Caco-2 (cell line): ENCODE data around the gene MYO7A. TPM values are rescaled to one million over a fixed set of nuclear protein-coding genes. Genes with fewer than 3 reads are reported as not detected.

Source experiments
- BruUV-seq: library from RNA; stranded (reverse); fragments of 400-500 nt; replicated peaks from 2 replicates; lab custom pipeline; 2021; lab: Mats Ljungman, UMichigan
- CTCF ChIA-PET: fragments of 300-600 bp; sonication (Branson Sonifier 250); formaldehyde crosslinking; loops from one replicate; lab custom pipeline; 2022; ENCODE audit warnings: antibody characterized with exemption; lab: Charles Lee
- POLR2A ChIA-PET: fragments of 300-600 bp; sonication (Branson Sonifier 250); formaldehyde crosslinking; loops from one replicate; lab custom pipeline; 2022; ENCODE audit warnings: antibody characterized with exemption; lab: Charles Lee
- DNase-seq, 2 experiments: peaks; one replicate each; pipeline versions ENCODE4 v3.0.0 to v3.0.0-alpha.2; 2020 to 2022
- H3K27me3 ChIP-seq: replicated peaks from 2 replicates; pipeline ENCODE4 v1.6.0; 2011; ENCODE audit warnings: low read length; ENCODE audit not compliant: control insufficient read depth, insufficient read depth
- H3K36me3 ChIP-seq: 2 replicates; pipeline ENCODE4 v1.5.1; 2011; ENCODE audit warnings: low read length; ENCODE audit not compliant: control insufficient read depth, insufficient read depth
- H3K4me1 ChIP-seq: fragments of 250-450 bp; sonication (Bioruptor Pico); 2 replicates; pipeline ENCODE4 v1.5.1; 2020; ENCODE audit warnings: mild to moderate bottlenecking
- H3K4me3 ChIP-seq: 2 replicates; pipeline ENCODE4 v1.5.1; 2011; ENCODE audit warnings: low read depth, mild to moderate bottlenecking, control low read depth, low read length
- H3K9me3 ChIP-seq: fragments of 250-450 bp; sonication (Bioruptor Pico); 2 replicates; pipeline ENCODE4 v1.5.1; 2020; ENCODE audit warnings: mild to moderate bottlenecking, moderate library complexity
- H3K27ac Mint-ChIP-seq: one replicate; pipeline ENCODE4 v1.8.0; 2022; ENCODE audit warnings: mixed read lengths; ENCODE audit not compliant: unreplicated experiment
- H3K27me3 Mint-ChIP-seq: one replicate; pipeline ENCODE4 v1.8.0; 2022; ENCODE audit warnings: mixed read lengths; ENCODE audit not compliant: insufficient read depth, unreplicated experiment
- H3K36me3 Mint-ChIP-seq: one replicate; pipeline ENCODE4 v1.8.0; 2022; ENCODE audit warnings: mild to moderate bottlenecking, mixed read lengths; ENCODE audit not compliant: insufficient read depth, unreplicated experiment
- H3K4me1 Mint-ChIP-seq: one replicate; pipeline ENCODE4 v1.8.0; 2022; ENCODE audit warnings: low read depth, mixed read lengths; ENCODE audit not compliant: unreplicated experiment
- H3K4me3 Mint-ChIP-seq: one replicate; pipeline ENCODE4 v1.8.0; 2022; ENCODE audit warnings: mild to moderate bottlenecking, moderate library complexity, mixed read lengths; ENCODE audit not compliant: unreplicated experiment
- H3K9me3 Mint-ChIP-seq: one replicate; pipeline ENCODE4 v1.8.0; 2022; ENCODE audit warnings: mixed read lengths; ENCODE audit not compliant: unreplicated experiment
- CTCF ChIP-seq, 2 experiments: fragments of 200-600 bp in 1 of 2; IDR thresholded peaks; 1 replicate in 1 of 2; 2 replicates in 1 of 2; pipeline versions ENCODE4 v1.5.1 to v1.8.0; 2011 to 2022; ENCODE audit warnings: antibody characterized with exemption in 1 of 2, control low read depth in 1 of 2, inconsistent platforms in 1 of 2, low read depth in 1 of 2, low read length in 1 of 2, mild to moderate bottlenecking in 1 of 2, moderate library complexity in 1 of 2; ENCODE audit not compliant: insufficient read depth in 1 of 2, severe bottlenecking in 1 of 2, unreplicated experiment in 1 of 2
- intact Hi-C: fragments of 100-400 bp; cut with micrococcal nuclease; formaldehyde crosslinking; loops from one replicate; pipeline ENCODE4 v1.10.0; 2022; ENCODE audit not compliant: unreplicated experiment
- total RNA-seq: library from RNA; stranded (reverse); gene quantifications from 2 replicates; pipeline ENCODE4 v1.2.3, GENCODE V29; 2022

MYO7A gene
- total RNA-seq, 1 experiment from 2014 or later = 8.9 TPM

- Mint-ChIP-seq H3K27ac (no peak within 1 kb of the TSS), H3K27me3 (no peaks in the 10 kb centered on the region), H3K9me3 (no peaks in the 10 kb centered on the region), H3K4me3 (no peak within 1 kb of the TSS), H3K36me3 (no peaks in the 10 kb centered on the region), H3K4me1 (no peaks in the 10 kb centered on the region)
- ChIA-PET POLR2A (no interaction called here), CTCF (interaction anchor here (0.5 to 1.1 kb wide), 2 partner anchors 182 to 192 kb away, joined by 3 to 4 read pairs; no protein-coding TSS in a partner anchor)
- no peaks in the 10 kb centered on the region for H3K27me3 ChIP-seq
- H3K4me3 ChIP-seq = no peak within 1 kb of the TSS
- no peaks in the 10 kb centered on the region for H3K4me1 ChIP-seq
- no peaks in the 10 kb centered on the region for H3K36me3 ChIP-seq
- no peak for TF ChIP-seq CTCF (IDR thresholded peaks at IDR 0.05; ENCODE audit: insufficient read depth in 1 of 2, low read depth in 1 of 2, low read length in 1 of 2, severe bottlenecking in 1 of 2, unreplicated experiment in 1 of 2)
- DNase-seq = no peak
- intact Hi-C loops = no loop called here
- H3K9me3 ChIP-seq = no peaks in the 10 kb centered on the region
- BruUV-seq = no TSS peak
Observed at GRCh38 chr11:77102246-77103210, 25.5 kb upstream of the MYO7A start, which contains the start of gene OMP. OMP (plus strand) TSS chr11:77102840; CDS start chr11:77102840, 0 bp downstream.

- TF ChIP-seq CTCF (IDR thresholded peaks at IDR 0.05; ENCODE audit: insufficient read depth in 1 of 2, low read depth in 1 of 2, low read length in 1 of 2, severe bottlenecking in 1 of 2, unreplicated experiment in 1 of 2) = no peak
- Histone ChIP-seq H3K27me3 (no peaks in the 10 kb centered on the region), H3K36me3 (no peaks in the 10 kb centered on the region), H3K4me1 (no peaks in the 10 kb centered on the region), H3K9me3 (no peaks in the 10 kb centered on the region), H3K4me3 (no peak overlapping the region)
- CTCF ChIA-PET = interaction anchor here (0.5 to 1.3 kb wide), 2 partner anchors 56 to 192 kb away, joined by 4 to 5 read pairs; no protein-coding TSS in a partner anchor
- H3K36me3 Mint-ChIP-seq = no peaks in the 10 kb centered on the region
- H3K9me3 Mint-ChIP-seq = no peaks in the 10 kb centered on the region
- POLR2A ChIA-PET = no interaction called here
- intact Hi-C loops = no loop called here
- H3K4me1 Mint-ChIP-seq = peaks cover 5% of the 10 kb centered on the region
- DNase-seq = no peak
- no peak overlapping the region for H3K27ac Mint-ChIP-seq
- no TSS peak for BruUV-seq
- no peaks in the 10 kb centered on the region for H3K27me3 Mint-ChIP-seq
- H3K4me3 Mint-ChIP-seq = no peak overlapping the region
Observed at GRCh38 chr11:77103319-77103718, 24.7 kb upstream of the MYO7A start.

- CTCF ChIA-PET = interaction anchor here (1.7 to 1.9 kb wide), 2 partner anchors 13 to 23 kb away, joined by 4 to 13 read pairs; partner anchors contain the start of gene MYO7A
- Histone ChIP-seq H3K4me3 (no peak overlapping the region), H3K27me3 (no peaks in the 10 kb centered on the region), H3K36me3 (no peaks in the 10 kb centered on the region), H3K4me1 (no peaks in the 10 kb centered on the region), H3K9me3 (no peaks in the 10 kb centered on the region)
- Mint-ChIP-seq H3K27me3 (no peaks in the 10 kb centered on the region), H3K36me3 (no peaks in the 10 kb centered on the region), H3K9me3 (no peaks in the 10 kb centered on the region), H3K27ac (no peak overlapping the region), H3K4me3 (no peak overlapping the region), H3K4me1 (peaks cover 7% of the 10 kb centered on the region)
- DNase-seq = no peak
- POLR2A ChIA-PET = no interaction called here
- BruUV-seq = no TSS peak
- intact Hi-C loops = loop anchor here (1.0 kb wide), 1 partner anchor 13 kb away; no protein-coding TSS in a partner anchor
- no peak for TF ChIP-seq CTCF (IDR thresholded peaks at IDR 0.05; ENCODE audit: insufficient read depth in 1 of 2, low read depth in 1 of 2, low read length in 1 of 2, severe bottlenecking in 1 of 2, unreplicated experiment in 1 of 2)
Observed at GRCh38 chr11:77104727-77105126, 23.3 kb upstream of the MYO7A start.
